ENCODE measurements around the gene IRF6. TPM values are rescaled to one million over a fixed set of nuclear protein-coding genes. Genes with fewer than 3 reads are reported as not detected.

Gene IRF6
- total RNA-seq, 1 experiment from 2014 or later = 61.6 TPM

DNA sequence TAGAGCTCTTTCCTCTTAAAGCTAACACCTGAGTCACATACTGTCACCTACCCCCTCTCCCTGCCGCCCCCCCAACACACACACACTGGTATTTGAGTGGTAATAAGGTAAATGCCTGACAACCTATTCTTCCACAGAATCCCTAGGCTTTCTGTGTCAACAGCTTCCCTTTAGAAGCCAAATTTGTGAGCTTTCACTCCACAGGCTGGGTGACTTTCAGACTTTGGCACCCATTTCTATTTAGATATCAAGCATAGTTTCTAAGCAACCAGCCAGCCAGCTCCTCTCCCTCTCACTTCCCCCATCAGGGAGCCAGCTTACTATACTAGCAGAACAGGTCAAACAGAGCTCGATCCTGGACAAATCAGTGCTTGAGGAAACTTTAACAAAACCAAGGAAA is 18.4 kb downstream of the IRF6 start:
- CTCF ChIA-PET = interaction anchor here (1.2 kb wide), 1 partner anchor 36 kb away, joined by 3 read pairs; no protein-coding TSS in a partner anchor
- peaks cover 29% of the 10 kb centered on the region for H3K4me1 ChIP-seq (ENCODE audit: insufficient read depth, low read length)
- H3K9me2 ChIP-seq (replicated peaks; ENCODE audit: low read length) = no peaks in the 10 kb centered on the region
- H3K9me3 ChIP-seq (ENCODE audit: low read length) = no peaks in the 10 kb centered on the region
- no peaks in the 10 kb centered on the region for H3F3A ChIP-seq (ENCODE audit: low read length, unreplicated experiment)
- BruUV-seq (replicated peaks) = no TSS peak
- H3K4me3 ChIP-seq (ENCODE audit: low read length) = no peak overlapping the region
- ATAC-seq = no peak; the same call in 1 of the 2 replicates
- peak overlapping the region; percentile 2; the same call in 1 of the 2 replicates for H3K27ac ChIP-seq (ENCODE audit: low read length)
- H3K9ac ChIP-seq (ENCODE audit: low read length) = no peak overlapping the region
- no peak overlapping the region for H3K4me2 ChIP-seq (ENCODE audit: low read length)
- POLR2A ChIA-PET (ENCODE audit: unreplicated experiment) = interaction anchor here (0.6 to 1.3 kb wide), 3 partner anchors 15 to 485 kb away, joined by 3 to 16 read pairs (median 4); partner anchors contain the start of gene IRF6
- no peaks in the 10 kb centered on the region for H4K20me1 ChIP-seq (ENCODE audit: low read length)
- TF ChIP-seq EZH2 (IDR thresholded peaks at IDR 0.05; ENCODE audit: low read length, unreplicated experiment) (no peak), EZH2phosphoT487 (IDR thresholded peaks at IDR 0.05; ENCODE audit: borderline replicate concordance, low read length) (no peak), CTCF (conservative IDR thresholded peaks at IDR 0.05; ENCODE audit: low read depth, low read length) (no peak)
- no peak overlapping the region for H2AFZ ChIP-seq (ENCODE audit: low read length)
- intact Hi-C loops (cut with micrococcal nuclease) = no loop called here
- H3K79me2 ChIP-seq (ENCODE audit: low read length) = peaks cover 17% of the 10 kb centered on the region
- peaks cover 40% of the 10 kb centered on the region for H3K36me3 ChIP-seq (ENCODE audit: low read depth, low read length)
- no peaks in the 10 kb centered on the region for H3K27me3 ChIP-seq (ENCODE audit: low read length)
- DNase-seq = peak; percentile 50

GRCh38 chr1:209786146-209786545 is 19.8 kb downstream of the IRF6 start:
- Histone ChIP-seq H4K20me1 (ENCODE audit: low read length) (no peaks in the 10 kb centered on the region), H3K4me1 (ENCODE audit: insufficient read depth, low read length) (peaks cover 18% of the 10 kb centered on the region), H3K9me2 (replicated peaks; ENCODE audit: low read length) (no peaks in the 10 kb centered on the region), H3F3A (ENCODE audit: low read length, unreplicated experiment) (no peaks in the 10 kb centered on the region), H3K4me3 (ENCODE audit: low read length) (no peak overlapping the region), H2AFZ (ENCODE audit: low read length) (no peak overlapping the region), H3K79me2 (ENCODE audit: low read length) (peaks cover 20% of the 10 kb centered on the region), H3K9me3 (ENCODE audit: low read length) (no peaks in the 10 kb centered on the region), H3K4me2 (ENCODE audit: low read length) (no peak overlapping the region), H3K27me3 (ENCODE audit: low read length) (no peaks in the 10 kb centered on the region), H3K9ac (ENCODE audit: low read length) (no peak overlapping the region), H3K27ac (ENCODE audit: low read length) (peak overlapping the region; percentile 9; the same call in 1 of the 2 replicates), H3K36me3 (ENCODE audit: low read depth, low read length) (peaks cover 32% of the 10 kb centered on the region)
- ChIA-PET CTCF (no interaction called here), POLR2A (ENCODE audit: unreplicated experiment) (no interaction called here)
- DNase-seq (peak; percentile 38), ATAC-seq (no peak)
- BruUV-seq (replicated peaks) = no TSS peak
- no peak for TF ChIP-seq CTCF (conservative IDR thresholded peaks at IDR 0.05; ENCODE audit: low read depth, low read length)
- intact Hi-C loops (cut with micrococcal nuclease) = no loop called here

DNA sequence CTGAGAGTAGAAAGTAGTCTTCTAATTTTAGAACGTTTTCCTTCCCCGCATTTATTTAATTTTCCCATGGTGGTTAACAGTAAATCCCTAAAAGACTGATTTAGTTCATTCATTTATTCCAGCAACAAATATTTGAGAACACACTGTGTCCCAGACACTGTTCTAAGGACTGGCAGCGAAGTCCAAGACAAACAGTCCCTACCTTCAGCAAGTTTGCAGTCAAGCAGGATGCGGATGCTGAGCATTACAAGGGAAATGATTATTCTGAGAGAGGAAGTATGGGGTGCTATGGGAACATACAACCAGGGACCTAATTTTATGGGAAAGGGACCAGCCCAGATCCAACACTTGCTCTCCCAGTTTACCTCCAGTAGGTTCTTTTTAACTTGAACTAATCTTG is 20.4 kb downstream of the IRF6 start:
- no peaks in the 10 kb centered on the region for H3K27me3 ChIP-seq (ENCODE audit: low read length)
- no peaks in the 10 kb centered on the region for H3K9me3 ChIP-seq (ENCODE audit: low read length)
- POLR2A ChIA-PET (ENCODE audit: unreplicated experiment) = no interaction called here
- H2AFZ ChIP-seq (ENCODE audit: low read length) = no peak overlapping the region
- no TSS peak for BruUV-seq (replicated peaks)
- peaks cover 20% of the 10 kb centered on the region for H3K79me2 ChIP-seq (ENCODE audit: low read length)
- H3K36me3 ChIP-seq (ENCODE audit: low read depth, low read length) = peaks cover 26% of the 10 kb centered on the region
- no peak for DNase-seq
- peak overlapping the region; percentile 9; the same call in 1 of the 2 replicates for H3K27ac ChIP-seq (ENCODE audit: low read length)
- H3K4me3 ChIP-seq (ENCODE audit: low read length) = no peak overlapping the region
- TF ChIP-seq EZH2 (IDR thresholded peaks at IDR 0.05; ENCODE audit: low read length, unreplicated experiment) = no peak
- TF ChIP-seq CTCF (conservative IDR thresholded peaks at IDR 0.05; ENCODE audit: low read depth, low read length) = no peak
- CTCF ChIA-PET = no interaction called here
- peaks cover 18% of the 10 kb centered on the region for H3K4me1 ChIP-seq (ENCODE audit: insufficient read depth, low read length)
- H3K9me2 ChIP-seq (replicated peaks; ENCODE audit: low read length) = no peaks in the 10 kb centered on the region
- intact Hi-C loops (cut with micrococcal nuclease) = loop anchor here (2.0 kb wide), 1 partner anchor 41 kb away; the partner anchor contains the start of gene UTP25
- no peaks in the 10 kb centered on the region for H4K20me1 ChIP-seq (ENCODE audit: low read length)
- no peak overlapping the region for H3K9ac ChIP-seq (ENCODE audit: low read length)
- no peak for ATAC-seq
- no peak overlapping the region for H3K4me2 ChIP-seq (ENCODE audit: low read length)
- no peaks in the 10 kb centered on the region for H3F3A ChIP-seq (ENCODE audit: low read length, unreplicated experiment)

Measured in PC-3 (cell line).